ENCODE measurements around the gene FAM241B.
A peak's percentile ranks its signal among the peaks of the same experiment; 100 is the strongest.

Gene FAM241B

GRCh38 chr10:69636273-69636575 is 6.2 kb downstream of the FAM241B start:
- Histone ChIP-seq H3K9me3 (ENCODE audit: control insufficient read depth, low read length) (no peaks in the 10 kb centered on the region), H3K4ac (ENCODE audit: low read depth in 1 of 2, low read length in 2 of 2) (no peak overlapping the region), H3K4me3 (ENCODE audit: insufficient read depth in 1 of 2, low read depth in 1 of 2, low read length in 2 of 2) (no peak overlapping the region), H3K18ac (ENCODE audit: low read depth in 1 of 2, low read length in 2 of 2) (no peak overlapping the region), H2AK5ac (ENCODE audit: low read length, severe bottlenecking) (no peak overlapping the region), H3K4me1 (ENCODE audit: control insufficient read depth, insufficient read depth, low read depth, low read length) (peaks cover 2% of the 10 kb centered on the region), H3K4me2 (ENCODE audit: low read length, poor library complexity, severe bottlenecking) (no peak overlapping the region), H2BK5ac (ENCODE audit: low read depth, low read length, poor library complexity, severe bottlenecking) (no peak overlapping the region), H3K27ac (ENCODE audit: low read length, poor library complexity, severe bottlenecking) (no peak overlapping the region), H4K8ac (ENCODE audit: low read length) (no peak overlapping the region), H2BK15ac (ENCODE audit: low read depth, poor library complexity, severe bottlenecking) (no peak overlapping the region), H3K9ac (ENCODE audit: low read length) (no peak overlapping the region), H3K14ac (ENCODE audit: low read length in 2 of 2) (no peak overlapping the region), H2BK120ac (ENCODE audit: low read depth, low read length) (no peak overlapping the region), H3K23ac (ENCODE audit: low read length in 2 of 2) (no peak overlapping the region), H3K27me3 (ENCODE audit: control insufficient read depth in 1 of 2, insufficient read depth in 1 of 2, low read length in 2 of 2) (peaks cover 4 to 68% of the 10 kb centered on the region in 2 experiments), H4K91ac (ENCODE audit: low read length) (no peak overlapping the region), H2BK12ac (ENCODE audit: low read length in 2 of 2) (no peak overlapping the region), H3K79me1 (replicated peaks; ENCODE audit: low read length, poor library complexity, severe bottlenecking) (no peaks in the 10 kb centered on the region), H2AFZ (ENCODE audit: low read depth, low read length) (no peak overlapping the region), H3K36me3 (ENCODE audit: control insufficient read depth in 1 of 2, insufficient read depth in 2 of 2, low read depth in 1 of 2, low read length in 2 of 2) (peaks cover 0 to 13% of the 10 kb centered on the region in 2 experiments)
- WGBS, result 91% methylated on average over 5 of the region's 5 CpGs
- DNase-seq, result no peak

GRCh38 chr10:69636626-69637605 is 6.9 kb downstream of the FAM241B start:
- Histone ChIP-seq H3K14ac (ENCODE audit: low read length in 2 of 2) (no peak overlapping the region), H3K79me1 (replicated peaks; ENCODE audit: low read length, poor library complexity, severe bottlenecking) (no peaks in the 10 kb centered on the region), H2BK5ac (ENCODE audit: low read depth, low read length, poor library complexity, severe bottlenecking) (no peak overlapping the region), H3K36me3 (ENCODE audit: control insufficient read depth in 1 of 2, insufficient read depth in 2 of 2, low read depth in 1 of 2, low read length in 2 of 2) (peaks cover 0 to 13% of the 10 kb centered on the region in 2 experiments), H2BK12ac (ENCODE audit: low read length in 2 of 2) (no peak overlapping the region), H3K18ac (ENCODE audit: low read depth in 1 of 2, low read length in 2 of 2) (no peak overlapping the region), H2BK120ac (ENCODE audit: low read depth, low read length) (no peak overlapping the region), H3K4me1 (ENCODE audit: control insufficient read depth, insufficient read depth, low read depth, low read length) (peaks cover 7% of the 10 kb centered on the region), H3K27me3 (ENCODE audit: control insufficient read depth in 1 of 2, insufficient read depth in 1 of 2, low read length in 2 of 2) (peaks cover 9 to 68% of the 10 kb centered on the region in 2 experiments), H2AK5ac (ENCODE audit: low read length, severe bottlenecking) (no peak overlapping the region), H2AFZ (ENCODE audit: low read depth, low read length) (no peak overlapping the region), H2BK15ac (ENCODE audit: low read depth, poor library complexity, severe bottlenecking) (no peak overlapping the region), H3K9ac (ENCODE audit: low read length) (no peak overlapping the region), H4K91ac (ENCODE audit: low read length) (no peak overlapping the region), H3K23ac (ENCODE audit: low read length in 2 of 2) (no peak overlapping the region), H3K4me3 (ENCODE audit: insufficient read depth in 1 of 2, low read depth in 1 of 2, low read length in 2 of 2) (no peak overlapping the region), H3K4me2 (ENCODE audit: low read length, poor library complexity, severe bottlenecking) (no peak overlapping the region), H3K27ac (ENCODE audit: low read length, poor library complexity, severe bottlenecking) (no peak overlapping the region), H4K8ac (ENCODE audit: low read length) (no peak overlapping the region), H3K4ac (ENCODE audit: low read depth in 1 of 2, low read length in 2 of 2) (no peak overlapping the region), H3K9me3 (ENCODE audit: control insufficient read depth, low read length) (no peaks in the 10 kb centered on the region)
- WGBS, result 45% methylated on average over 9 of the region's 10 CpGs
- no peak for DNase-seq

GRCh38 chr10:69638642-69639041 is 8.6 kb downstream of the FAM241B start:
- 67% methylated on average over 7 of the region's 8 CpGs for WGBS
- H3K4ac ChIP-seq (ENCODE audit: low read depth in 1 of 2, low read length in 2 of 2), result no peak overlapping the region
- DNase-seq, result no peak
- H3K9me3 ChIP-seq (ENCODE audit: control insufficient read depth, low read length), result no peaks in the 10 kb centered on the region
- no peak overlapping the region for H2AK5ac ChIP-seq (ENCODE audit: low read length, severe bottlenecking)
- H2BK120ac ChIP-seq (ENCODE audit: low read depth, low read length), result no peak overlapping the region
- H3K27ac ChIP-seq (ENCODE audit: low read length, poor library complexity, severe bottlenecking), result no peak overlapping the region
- no peak overlapping the region for H2BK12ac ChIP-seq (ENCODE audit: low read length in 2 of 2)
- no peak overlapping the region for H2AFZ ChIP-seq (ENCODE audit: low read depth, low read length)
- H4K8ac ChIP-seq (ENCODE audit: low read length), result no peak overlapping the region
- H2BK5ac ChIP-seq (ENCODE audit: low read depth, low read length, poor library complexity, severe bottlenecking), result no peak overlapping the region
- H3K23ac ChIP-seq (ENCODE audit: low read length in 2 of 2), result no peak overlapping the region
- no peaks in the 10 kb centered on the region for H3K79me1 ChIP-seq (replicated peaks; ENCODE audit: low read length, poor library complexity, severe bottlenecking)
- no peak overlapping the region for H3K4me2 ChIP-seq (ENCODE audit: low read length, poor library complexity, severe bottlenecking)
- H3K36me3 ChIP-seq (ENCODE audit: control insufficient read depth in 1 of 2, insufficient read depth in 2 of 2, low read depth in 1 of 2, low read length in 2 of 2), result peaks cover 0 to 5% of the 10 kb centered on the region in 2 experiments
- no peak overlapping the region for H3K9ac ChIP-seq (ENCODE audit: low read length)
- peaks cover 7% of the 10 kb centered on the region for H3K4me1 ChIP-seq (ENCODE audit: control insufficient read depth, insufficient read depth, low read depth, low read length)
- no peak overlapping the region for H2BK15ac ChIP-seq (ENCODE audit: low read depth, poor library complexity, severe bottlenecking)
- peaks cover 24 to 82% of the 10 kb centered on the region in 2 experiments for H3K27me3 ChIP-seq (ENCODE audit: control insufficient read depth in 1 of 2, insufficient read depth in 1 of 2, low read length in 2 of 2)
- H3K14ac ChIP-seq (ENCODE audit: low read length in 2 of 2), result no peak overlapping the region
- H4K91ac ChIP-seq (ENCODE audit: low read length), result no peak overlapping the region
- no peak overlapping the region for H3K4me3 ChIP-seq (ENCODE audit: insufficient read depth in 1 of 2, low read depth in 1 of 2, low read length in 2 of 2)
- no peak overlapping the region for H3K18ac ChIP-seq (ENCODE audit: low read depth in 1 of 2, low read length in 2 of 2)

- Histone ChIP-seq H3K27me3 (ENCODE audit: control insufficient read depth in 1 of 2, insufficient read depth in 1 of 2, low read length in 2 of 2) (peaks cover 30 to 85% of the 10 kb centered on the region in 2 experiments), H4K91ac (ENCODE audit: low read length) (no peak overlapping the region), H2BK120ac (ENCODE audit: low read depth, low read length) (no peak overlapping the region), H3K36me3 (ENCODE audit: control insufficient read depth in 1 of 2, insufficient read depth in 2 of 2, low read depth in 1 of 2, low read length in 2 of 2) (no peaks in the 10 kb centered on the region), H3K4me3 (ENCODE audit: insufficient read depth in 1 of 2, low read depth in 1 of 2, low read length in 2 of 2) (no peak overlapping the region), H3K9ac (ENCODE audit: low read length) (no peak overlapping the region), H3K4me2 (ENCODE audit: low read length, poor library complexity, severe bottlenecking) (no peak overlapping the region), H3K9me3 (ENCODE audit: control insufficient read depth, low read length) (no peaks in the 10 kb centered on the region), H2AK5ac (ENCODE audit: low read length, severe bottlenecking) (no peak overlapping the region), H2BK12ac (ENCODE audit: low read length in 2 of 2) (no peak overlapping the region), H3K18ac (ENCODE audit: low read depth in 1 of 2, low read length in 2 of 2) (no peak overlapping the region), H3K14ac (ENCODE audit: low read length in 2 of 2) (no peak overlapping the region), H3K27ac (ENCODE audit: low read length, poor library complexity, severe bottlenecking) (no peak overlapping the region), H3K4ac (ENCODE audit: low read depth in 1 of 2, low read length in 2 of 2) (no peak overlapping the region), H2BK5ac (ENCODE audit: low read depth, low read length, poor library complexity, severe bottlenecking) (no peak overlapping the region), H3K4me1 (ENCODE audit: control insufficient read depth, insufficient read depth, low read depth, low read length) (peaks cover 7% of the 10 kb centered on the region), H2AFZ (ENCODE audit: low read depth, low read length) (no peak overlapping the region), H3K23ac (ENCODE audit: low read length in 2 of 2) (no peak overlapping the region), H3K79me1 (replicated peaks; ENCODE audit: low read length, poor library complexity, severe bottlenecking) (no peaks in the 10 kb centered on the region), H4K8ac (ENCODE audit: low read length) (no peak overlapping the region), H2BK15ac (ENCODE audit: low read depth, poor library complexity, severe bottlenecking) (no peak overlapping the region)
- WGBS, result 72% methylated on average over 7 of the region's 11 CpGs
- peak; percentile 60 for DNase-seq
Observed at GRCh38 chr10:69639291-69640195, 9.5 kb downstream of the FAM241B start.
